ENCODE measurements around the gene CNTFR.
A peak's percentile ranks its signal among the peaks of the same experiment; 100 is the strongest.

CNTFR gene

DNA sequence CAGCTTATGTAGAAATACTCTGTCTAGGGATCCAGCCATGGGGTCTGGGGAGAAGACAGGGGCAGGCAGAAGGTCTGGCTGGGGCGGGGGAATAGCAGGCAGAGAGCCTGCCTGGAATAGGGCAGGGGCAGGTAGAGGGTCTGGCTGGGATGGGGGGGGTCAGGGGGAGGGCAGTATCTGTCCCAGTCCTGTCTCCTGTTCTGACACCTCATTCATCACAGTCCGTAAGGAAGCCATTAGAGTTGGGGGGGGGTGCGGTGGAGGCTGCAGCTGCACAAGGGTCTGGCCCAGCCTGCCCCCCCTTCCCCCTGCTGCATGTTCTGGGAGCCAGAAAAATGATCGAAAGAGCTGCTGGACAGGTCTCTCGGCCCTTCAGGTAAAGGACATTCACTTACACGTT lies 32.6 kb downstream of the CNTFR start:
- Histone ChIP-seq H3K27me3 (peaks cover 0 to 77% of the 10 kb centered on the region in 2 donors), H3K36me3 (no peaks in the 10 kb centered on the region), H3K9me3 (peaks cover 0 to under 1% (median 0%) of the 10 kb centered on the region in 3 donors), H3K4me3 (no peak overlapping the region), H3K27ac (no peak overlapping the region), H3K4me1 (peaks cover 0 to 13% (median 3%) of the 10 kb centered on the region in 4 donors)
- no peak for DNase-seq
- TF ChIP-seq, protein P1, sequence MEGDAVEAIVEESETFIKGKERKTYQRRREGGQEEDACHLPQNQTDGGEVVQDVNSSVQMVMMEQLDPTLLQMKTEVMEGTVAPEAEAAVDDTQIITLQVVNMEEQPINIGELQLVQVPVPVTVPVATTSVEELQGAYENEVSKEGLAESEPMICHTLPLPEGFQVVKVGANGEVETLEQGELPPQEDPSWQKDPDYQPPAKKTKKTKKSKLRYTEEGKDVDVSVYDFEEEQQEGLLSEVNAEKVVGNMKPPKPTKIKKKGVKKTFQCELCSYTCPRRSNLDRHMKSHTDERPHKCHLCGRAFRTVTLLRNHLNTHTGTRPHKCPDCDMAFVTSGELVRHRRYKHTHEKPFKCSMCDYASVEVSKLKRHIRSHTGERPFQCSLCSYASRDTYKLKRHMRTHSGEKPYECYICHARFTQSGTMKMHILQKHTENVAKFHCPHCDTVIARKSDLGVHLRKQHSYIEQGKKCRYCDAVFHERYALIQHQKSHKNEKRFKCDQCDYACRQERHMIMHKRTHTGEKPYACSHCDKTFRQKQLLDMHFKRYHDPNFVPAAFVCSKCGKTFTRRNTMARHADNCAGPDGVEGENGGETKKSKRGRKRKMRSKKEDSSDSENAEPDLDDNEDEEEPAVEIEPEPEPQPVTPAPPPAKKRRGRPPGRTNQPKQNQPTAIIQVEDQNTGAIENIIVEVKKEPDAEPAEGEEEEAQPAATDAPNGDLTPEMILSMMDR (IDR thresholded peaks at IDR 0.05): no peak
- intact Hi-C loops (cut with DNase I; ENCODE audit: low total_unique reads): no loop called here

GRCh38 chr9:34555936-34556525 lies 33.5 kb downstream of the CNTFR start:
- Histone ChIP-seq H3K36me3 (no peaks in the 10 kb centered on the region), H3K9me3 (no peaks in the 10 kb centered on the region), H3K27ac (no peak overlapping the region), H3K27me3 (peaks cover 0 to 72% of the 10 kb centered on the region in 2 donors), H3K4me3 (no peak overlapping the region), H3K4me1 (peaks cover 0 to 13% (median 3%) of the 10 kb centered on the region in 4 donors)
- TF ChIP-seq, protein P1 (IDR thresholded peaks at IDR 0.05): no peak
- no peak for DNase-seq
- intact Hi-C loops (cut with DNase I; ENCODE audit: low total_unique reads): no loop called here

- no peaks in the 10 kb centered on the region for H3K9me3 ChIP-seq
- H3K4me1 ChIP-seq: peaks cover 0 to 10% (median 3%) of the 10 kb centered on the region in 4 donors
- intact Hi-C loops (cut with DNase I; ENCODE audit: low total_unique reads): no loop called here
- DNase-seq: no peak
- no peak overlapping the region for H3K4me3 ChIP-seq
- H3K36me3 ChIP-seq: no peaks in the 10 kb centered on the region
- peaks cover 0 to 67% of the 10 kb centered on the region in 2 donors for H3K27me3 ChIP-seq
- TF ChIP-seq, protein P1 (IDR thresholded peaks at IDR 0.05): no peak
- H3K27ac ChIP-seq: no peak overlapping the region
These were observed 34.0 kb downstream of the CNTFR start for GRCh38 chr9:34555500-34555899.

DNA sequence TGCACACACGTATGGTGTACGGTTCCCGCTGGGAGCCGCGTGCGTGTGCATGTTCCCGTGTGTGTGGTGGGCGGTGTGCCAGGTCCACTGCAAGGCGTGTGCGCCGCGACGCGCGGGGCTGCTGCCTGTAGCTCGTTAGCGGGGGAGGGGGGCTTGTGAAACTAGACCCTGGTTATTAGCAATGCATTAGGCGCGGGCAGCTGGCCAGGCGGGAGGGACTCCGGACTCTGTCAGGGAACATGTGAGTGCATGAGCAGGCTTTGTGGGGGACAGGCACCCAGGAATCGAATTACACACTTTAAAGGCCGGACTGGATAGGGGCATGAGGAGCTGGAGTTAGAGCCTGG lies 34.5 kb downstream of the CNTFR start:
- H3K27me3 ChIP-seq: peaks cover 0 to 62% of the 10 kb centered on the region in 2 donors
- H3K27ac ChIP-seq: no peak overlapping the region
- peaks cover 0 to 8% (median 3%) of the 10 kb centered on the region in 4 donors for H3K4me1 ChIP-seq
- TF ChIP-seq, protein P1 (IDR thresholded peaks at IDR 0.05): no peak
- peak in 1 of 2 donors; percentile 49 for DNase-seq
- intact Hi-C loops (cut with DNase I; ENCODE audit: low total_unique reads): no loop called here
- H3K4me3 ChIP-seq: no peak overlapping the region
- H3K9me3 ChIP-seq: no peaks in the 10 kb centered on the region
- H3K36me3 ChIP-seq: no peaks in the 10 kb centered on the region

DNA sequence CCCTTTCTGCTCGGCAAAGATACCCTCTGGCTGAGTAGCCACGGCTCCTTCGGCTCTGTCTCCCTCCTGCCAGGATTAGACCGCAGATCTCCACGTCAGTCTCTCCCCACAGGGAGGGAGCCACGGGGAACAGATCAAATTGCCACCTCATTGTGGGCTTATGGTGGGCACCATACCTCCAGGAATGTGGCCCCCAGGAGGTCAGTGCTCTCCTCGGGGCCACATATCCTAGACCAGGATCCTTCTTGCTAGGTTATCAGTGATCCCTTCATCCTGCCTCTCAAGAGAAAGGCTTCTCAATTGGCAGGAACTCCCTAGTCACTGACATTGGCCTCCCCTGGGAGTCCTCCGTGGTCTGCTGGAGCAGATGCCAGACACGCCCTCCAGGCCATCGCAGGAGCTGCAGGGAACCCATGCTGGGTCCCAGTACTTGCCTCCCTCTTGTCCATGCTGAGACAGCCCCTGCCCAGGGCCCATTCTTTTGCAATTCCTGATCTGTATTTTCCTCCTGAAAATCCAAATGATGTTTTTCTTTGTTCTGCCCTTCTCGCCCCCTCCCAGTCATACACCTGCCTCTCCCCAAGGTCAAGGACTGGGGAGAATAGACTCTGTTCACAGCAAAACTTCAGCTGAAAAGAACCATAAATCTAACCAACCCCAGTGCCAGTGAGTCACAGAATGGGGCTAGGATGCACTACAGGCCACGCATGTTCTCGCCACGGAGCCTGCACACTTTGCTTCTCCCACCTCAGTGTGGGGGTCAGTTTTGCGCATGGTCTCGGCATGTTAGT lies 35.1 kb downstream of the CNTFR start:
- intact Hi-C loops (cut with DNase I; ENCODE audit: low total_unique reads): no loop called here
- Histone ChIP-seq H3K27ac (no peak overlapping the region), H3K27me3 (peaks cover 0 to 56% of the 10 kb centered on the region in 2 donors), H3K4me3 (no peak overlapping the region), H3K36me3 (no peaks in the 10 kb centered on the region), H3K4me1 (peaks cover 0 to 3% (median under 1%) of the 10 kb centered on the region in 4 donors), H3K9me3 (no peaks in the 10 kb centered on the region)
- TF ChIP-seq, protein P1 (IDR thresholded peaks at IDR 0.05): no peak
- DNase-seq: peak in 1 of 2 donors; percentile 32

Data from tibial artery (tissue), 4 donors.